NCI-H1930 (cell line): ENCODE results near the gene MPST.

Source experiments
- DNase-seq, 2 experiments: peaks; one replicate each; lab custom pipeline; 2025; lab: John Stamatoyannopoulos, UW

The MPST gene

GRCh38 chr22:37044634-37045625, 25.4 kb downstream of the MPST start:
- DNase-seq = no peak

- no peak for DNase-seq
These were observed 26.4 kb downstream of the MPST start for GRCh38 chr22:37045958-37046357.

- no peak for DNase-seq
These were observed 27.0 kb downstream of the MPST start for GRCh38 chr22:37046589-37046988.

GRCh38 chr22:37047006-37047405, 27.5 kb downstream of the MPST start:
- no peak for DNase-seq

- DNase-seq = no peak
These were observed 28.6 kb downstream of the MPST start for GRCh38 chr22:37048133-37048532.

- no peak for DNase-seq
These were observed 29.7 kb downstream of the MPST start for GRCh38 chr22:37049224-37049623.

- no peak for DNase-seq
These were observed 31.4 kb downstream of the MPST start for GRCh38 chr22:37050913-37051312.

- DNase-seq = peak; percentile 55 to 65
These were observed 32.1 kb downstream of the MPST start, which contains the start of gene KCTD17 for GRCh38 chr22:37051391-37052385. TSS of gene KCTD17 (plus strand) at chr22:37051742. CDS start at chr22:37051761, 19 bp downstream.

GRCh38 chr22:37052386-37053309, 33.1 kb downstream of the MPST start:
- no peak for DNase-seq

- no peak for DNase-seq
These were observed 33.9 kb downstream of the MPST start for GRCh38 chr22:37053310-37054055.

- DNase-seq = no peak
These were observed 34.5 kb downstream of the MPST start for GRCh38 chr22:37054056-37054395.

- no peak for DNase-seq
These were observed 35.2 kb downstream of the MPST start for GRCh38 chr22:37054600-37055365.

GRCh38 chr22:37056246-37056645, 36.7 kb downstream of the MPST start:
- DNase-seq = no peak

- no peak for DNase-seq
These were observed 37.7 kb downstream of the MPST start for GRCh38 chr22:37057226-37057625.

- no peak for DNase-seq
These were observed 38.4 kb downstream of the MPST start for GRCh38 chr22:37057796-37058510.

GRCh38 chr22:37058917-37059701, 39.6 kb downstream of the MPST start:
- DNase-seq = no peak

GRCh38 chr22:37059876-37060449, 40.4 kb downstream of the MPST start:
- DNase-seq = no peak
